ENCODE data around the gene ENAH.
"Not testable (repeated sequence)": the region's sequence is repeated elsewhere in the genome, so short reads cannot be mapped to it uniquely, and the experiment has no call there.

Gene ENAH

DNA sequence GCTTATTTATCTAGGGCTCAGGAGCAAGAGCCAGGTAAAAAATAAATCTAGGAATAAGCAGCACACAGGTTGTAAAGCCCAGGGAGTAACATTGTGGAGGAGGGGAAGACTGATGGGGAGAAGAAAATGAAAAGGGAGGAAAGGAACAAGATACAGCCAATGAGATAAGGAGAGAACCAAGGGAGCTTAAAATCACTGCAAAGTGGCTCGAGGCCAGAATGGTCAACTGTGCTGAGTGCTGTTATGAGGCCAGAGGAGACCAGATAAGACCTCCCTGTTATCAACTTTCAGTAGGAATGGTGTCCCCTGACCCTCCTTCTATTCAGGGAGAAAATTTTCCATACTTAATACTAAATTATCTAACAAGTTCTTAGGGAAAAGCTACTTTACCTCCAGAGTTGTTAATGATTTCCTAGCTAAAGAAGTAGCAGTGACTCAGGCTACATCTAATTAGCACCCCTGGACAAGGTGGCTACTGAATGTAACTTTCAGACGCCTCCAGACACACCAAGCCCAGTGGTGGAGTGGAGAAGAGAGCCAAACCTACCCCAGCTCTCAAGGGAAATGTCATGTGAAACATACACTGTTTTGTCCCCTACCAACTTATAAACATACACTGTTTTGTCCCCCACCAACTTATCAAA lies 25.5 kb downstream of the ENAH start:
- DNase-seq (ENCODE audit: low read depth in 1 of 2, low spot score in 1 of 2) = no peak
- no peak for TF ChIP-seq JUND (IDR thresholded peaks at IDR 0.05; ENCODE audit: low read depth)
- in situ Hi-C loops (cut with HindIII; ENCODE audit: low pct_unique_long_range_greater_than_20kb, low sequenced_read_pairs) = no loop called here

DNA sequence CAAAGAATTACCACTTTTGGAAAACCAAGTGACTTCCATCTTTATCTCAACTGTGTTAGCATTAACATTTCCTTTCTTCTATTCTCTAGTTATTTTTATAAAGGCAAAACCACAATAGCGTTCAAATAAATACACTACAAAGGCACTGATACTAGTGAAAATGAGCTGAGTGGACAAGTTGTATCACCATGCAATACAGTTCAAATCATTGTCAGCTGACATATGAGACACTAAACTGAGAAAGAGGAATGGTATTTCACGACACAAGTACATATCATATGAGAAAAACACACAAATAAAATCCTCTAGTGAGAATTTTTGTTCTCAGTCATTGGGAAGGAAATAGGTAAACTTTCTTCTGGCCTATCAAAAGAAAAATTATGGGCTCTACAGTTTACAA lies 26.2 kb downstream of the ENAH start:
- in situ Hi-C loops (cut with HindIII; ENCODE audit: low pct_unique_long_range_greater_than_20kb, low sequenced_read_pairs) = no loop called here
- no peak for TF ChIP-seq JUND (IDR thresholded peaks at IDR 0.05; ENCODE audit: low read depth)
- DNase-seq (ENCODE audit: low read depth in 1 of 2, low spot score in 1 of 2) = no peak

GRCh38 chr1:225617956-225618355 lies 35.0 kb downstream of the ENAH start:
- TF ChIP-seq JUND (IDR thresholded peaks at IDR 0.05; ENCODE audit: low read depth) = no peak
- no peak for DNase-seq (ENCODE audit: low read depth in 1 of 2, low spot score in 1 of 2)
- in situ Hi-C loops (cut with HindIII; ENCODE audit: low pct_unique_long_range_greater_than_20kb, low sequenced_read_pairs) = no loop called here

DNA sequence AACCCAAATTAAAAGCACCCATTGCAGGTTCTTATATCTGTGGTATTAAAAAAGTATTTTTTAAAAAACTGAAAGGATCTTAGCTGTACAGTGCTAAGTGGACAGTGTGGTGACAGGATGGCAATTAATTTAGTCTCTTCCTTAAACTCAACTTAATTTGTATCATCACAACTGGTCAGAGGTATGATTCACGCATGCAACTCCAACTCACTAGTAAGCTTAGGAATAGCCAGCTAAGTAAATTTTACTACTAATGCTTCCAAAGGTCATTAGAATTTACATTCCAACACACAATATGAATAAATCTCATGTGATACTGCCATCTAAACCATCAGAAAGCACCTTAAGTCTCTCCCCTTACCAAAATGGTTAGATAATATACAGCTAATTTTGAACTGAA lies 35.4 kb downstream of the ENAH start:
- in situ Hi-C loops (cut with HindIII; ENCODE audit: low pct_unique_long_range_greater_than_20kb, low sequenced_read_pairs) = no loop called here
- no peak for TF ChIP-seq JUND (IDR thresholded peaks at IDR 0.05; ENCODE audit: low read depth)
- no peak for DNase-seq (ENCODE audit: low read depth in 1 of 2, low spot score in 1 of 2)

DNA sequence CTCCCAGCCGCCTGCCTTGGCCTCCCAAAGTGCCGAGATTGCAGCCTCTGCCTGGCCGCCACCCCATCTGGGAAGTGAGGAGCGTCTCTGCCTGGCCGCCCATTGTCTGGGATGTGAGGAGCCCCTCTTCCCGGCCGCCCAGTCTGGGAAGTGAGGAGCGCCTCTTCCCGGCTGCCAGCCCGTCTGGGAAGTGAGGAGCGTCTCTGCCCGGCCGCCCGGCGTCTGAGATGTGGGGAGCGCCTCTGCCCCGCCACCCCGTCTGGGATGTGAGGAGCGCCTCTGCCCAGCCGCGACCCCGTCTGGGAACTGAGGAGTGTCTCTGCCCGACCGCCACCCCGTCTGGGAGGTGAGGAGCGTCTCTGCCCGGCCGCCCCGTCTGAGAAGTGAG lies 37.5 kb downstream of the ENAH start:
- DNase-seq (ENCODE audit: low read depth in 1 of 2, low spot score in 1 of 2); in situ Hi-C loops (cut with HindIII; ENCODE audit: low pct_unique_long_range_greater_than_20kb, low sequenced_read_pairs): not testable (repeated sequence)

GRCh38 chr1:225613006-225613405 lies 39.9 kb downstream of the ENAH start:
- in situ Hi-C loops (cut with HindIII; ENCODE audit: low pct_unique_long_range_greater_than_20kb, low sequenced_read_pairs) = no loop called here
- peak; percentile 16 to 36 for DNase-seq (ENCODE audit: low read depth in 1 of 2, low spot score in 1 of 2)
- no peak for TF ChIP-seq JUND (IDR thresholded peaks at IDR 0.05; ENCODE audit: low read depth)

DNA sequence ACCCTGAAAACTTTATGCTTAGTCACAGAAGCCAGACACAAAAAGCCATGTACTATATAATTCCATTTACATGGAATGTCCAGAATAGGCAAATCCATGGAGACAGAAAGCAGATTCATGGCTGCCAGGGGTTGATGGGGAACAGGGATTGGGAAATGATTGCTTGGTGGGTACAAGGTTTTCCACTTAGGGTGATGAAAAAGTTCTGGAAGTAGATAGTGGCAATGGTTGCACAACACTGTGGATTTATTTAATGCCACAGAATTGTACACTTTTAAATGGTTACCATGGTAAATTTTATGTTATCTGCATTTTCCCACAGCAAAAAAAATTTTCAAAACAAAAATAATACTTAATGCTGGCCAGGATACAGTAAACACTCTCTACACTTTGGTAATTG lies 40.6 kb downstream of the ENAH start:
- DNase-seq (ENCODE audit: low read depth in 1 of 2, low spot score in 1 of 2) = no peak
- in situ Hi-C loops (cut with HindIII; ENCODE audit: low pct_unique_long_range_greater_than_20kb, low sequenced_read_pairs) = no loop called here
- no peak for TF ChIP-seq JUND (IDR thresholded peaks at IDR 0.05; ENCODE audit: low read depth)

- DNase-seq (ENCODE audit: low read depth in 1 of 2, low spot score in 1 of 2) = peak in 1 of 2 experiments; percentile 72
- TF ChIP-seq JUND (IDR thresholded peaks at IDR 0.05; ENCODE audit: low read depth) = no peak
- in situ Hi-C loops (cut with HindIII; ENCODE audit: low pct_unique_long_range_greater_than_20kb, low sequenced_read_pairs) = no loop called here
Measured at GRCh38 chr1:225611537-225612223, 41.2 kb downstream of the ENAH start.

GRCh38 chr1:225610539-225610938 lies 42.4 kb downstream of the ENAH start:
- no peak for DNase-seq (ENCODE audit: low read depth in 1 of 2, low spot score in 1 of 2)
- TF ChIP-seq JUND (IDR thresholded peaks at IDR 0.05; ENCODE audit: low read depth) = no peak
- in situ Hi-C loops (cut with HindIII; ENCODE audit: low pct_unique_long_range_greater_than_20kb, low sequenced_read_pairs) = no loop called here

DNA sequence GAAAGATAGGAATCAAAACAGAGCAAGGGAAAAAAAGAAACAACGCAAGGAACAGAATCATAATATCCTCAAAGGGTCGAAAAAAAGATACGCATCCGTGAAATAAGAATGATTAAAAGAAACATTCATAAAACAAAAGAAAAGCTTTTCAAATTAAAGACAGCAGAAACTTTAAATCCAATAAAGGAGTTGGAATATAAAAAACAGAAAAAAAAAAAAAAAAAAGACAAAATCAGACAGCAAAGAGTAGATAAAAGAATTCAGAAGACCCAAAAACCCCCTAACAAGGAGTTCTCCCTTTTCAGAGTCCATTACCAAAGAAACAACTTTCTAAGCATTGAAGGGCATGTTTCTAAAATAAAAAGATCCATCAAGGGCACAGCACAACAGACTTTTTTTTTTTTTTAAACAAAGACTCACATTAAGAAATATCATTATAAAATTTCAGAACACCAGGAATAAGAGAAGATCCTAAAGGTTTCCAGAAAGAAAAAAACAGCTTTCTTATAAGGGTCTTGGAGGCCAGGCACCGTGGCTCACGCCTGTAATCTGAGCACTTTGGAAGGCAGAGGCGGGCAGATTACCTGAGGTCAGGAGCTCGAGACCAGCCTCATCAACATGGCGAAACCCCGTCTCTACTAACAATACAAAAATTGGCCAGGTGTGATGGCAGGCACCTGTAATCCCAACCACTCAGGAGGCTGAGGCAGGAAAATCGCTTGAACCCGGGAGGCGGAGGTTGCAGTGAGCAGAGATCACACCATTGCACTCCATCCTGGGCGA lies 44.7 kb downstream of the ENAH start:
- no peak for DNase-seq (ENCODE audit: low read depth in 1 of 2, low spot score in 1 of 2)
- in situ Hi-C loops (cut with HindIII; ENCODE audit: low pct_unique_long_range_greater_than_20kb, low sequenced_read_pairs) = no loop called here
- no peak for TF ChIP-seq JUND (IDR thresholded peaks at IDR 0.05; ENCODE audit: low read depth)

DNA sequence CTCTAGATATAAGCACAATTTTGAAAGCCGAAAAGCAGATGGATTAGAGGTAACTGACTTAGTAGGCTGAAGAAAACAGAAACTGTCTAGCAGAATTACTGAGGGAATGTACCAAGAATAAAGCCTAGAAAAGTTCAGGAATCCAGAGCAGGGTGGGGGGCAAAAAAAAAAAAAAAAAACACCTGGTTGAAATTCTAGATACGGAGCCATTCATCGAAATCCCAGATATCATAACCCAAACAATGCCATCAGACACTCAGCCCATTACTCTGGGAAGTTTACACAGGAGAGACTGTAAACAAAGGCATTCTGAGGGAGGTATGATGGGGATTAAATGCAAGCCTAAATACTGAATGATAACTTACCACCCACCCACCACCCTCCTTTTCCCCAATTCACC lies 45.6 kb downstream of the ENAH start:
- in situ Hi-C loops (cut with HindIII; ENCODE audit: low pct_unique_long_range_greater_than_20kb, low sequenced_read_pairs) = no loop called here
- no peak for TF ChIP-seq JUND (IDR thresholded peaks at IDR 0.05; ENCODE audit: low read depth)
- no peak for DNase-seq (ENCODE audit: low read depth in 1 of 2, low spot score in 1 of 2)

DNA sequence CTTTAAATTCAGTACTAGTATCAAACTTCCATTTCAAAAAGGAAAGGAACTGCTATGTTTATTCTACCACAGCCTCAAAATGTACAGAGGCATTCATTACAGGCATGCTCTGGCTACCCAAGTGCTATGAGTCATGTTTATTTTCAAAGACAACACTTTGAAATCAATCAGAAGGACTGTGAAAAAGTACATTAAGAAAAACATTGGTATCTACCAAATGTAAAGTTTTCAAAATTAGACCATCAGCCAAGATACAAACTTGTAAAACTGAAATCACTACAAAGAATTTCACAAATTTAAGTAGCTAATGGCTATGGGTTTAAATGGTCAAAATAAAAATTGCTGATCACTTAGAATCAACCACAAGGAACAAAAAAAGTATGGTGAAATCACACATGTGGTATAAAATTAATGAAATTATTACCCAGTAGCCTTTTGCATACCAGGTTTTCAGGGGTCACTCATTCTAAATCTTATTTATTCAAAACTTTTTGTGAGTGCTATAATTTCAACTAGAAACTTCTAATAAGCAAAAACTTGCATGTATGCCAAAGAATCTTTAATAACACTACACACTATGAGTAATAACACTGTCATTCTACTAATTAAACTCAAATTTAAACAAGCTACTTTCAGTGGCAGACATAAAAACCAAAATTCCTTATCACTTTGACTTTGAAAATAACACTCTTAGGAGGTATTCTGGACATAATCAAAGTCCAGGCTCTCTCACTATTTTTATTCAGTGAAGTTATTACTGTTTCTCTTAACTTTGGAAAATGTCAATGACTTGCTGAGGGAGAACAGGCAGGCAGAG lies 49.2 kb downstream of the ENAH start:
- no peak for TF ChIP-seq JUND (IDR thresholded peaks at IDR 0.05; ENCODE audit: low read depth)
- peak in 1 of 2 experiments; percentile 15 for DNase-seq (ENCODE audit: low read depth in 1 of 2, low spot score in 1 of 2)
- in situ Hi-C loops (cut with HindIII; ENCODE audit: low pct_unique_long_range_greater_than_20kb, low sequenced_read_pairs) = no loop called here
